Left ventricle myocardium inferior (tissue), 1 donor: ENCODE measurements around the gene ULBP1. TPM values are rescaled to one million over a fixed set of nuclear protein-coding genes. Genes with fewer than 3 reads are reported as not detected.
"Not testable (repeated sequence)": the region's sequence is repeated elsewhere in the genome, so short reads cannot be mapped to it uniquely, and the experiment has no call there.

ENCODE experiments used
- DNase-seq: peaks from one replicate; pipeline ENCODE4 v3.0.0-alpha.2; 2020
- H3K27ac ChIP-seq: fragments of 200-600 bp; replicated peaks from 2 replicates; pipeline ENCODE4 v1.8.0; 2021
- H3K27me3 ChIP-seq: fragments of 200-600 bp; 2 replicates; pipeline ENCODE4 v1.8.0; 2021; ENCODE audit warnings: low read depth
- H3K36me3 ChIP-seq: fragments of 200-600 bp; 2 replicates; pipeline ENCODE4 v1.8.0; 2021
- H3K4me1 ChIP-seq: fragments of 200-600 bp; 2 replicates; pipeline ENCODE4 v1.8.0; 2021
- H3K4me3 ChIP-seq: fragments of 200-600 bp; 2 replicates; pipeline ENCODE4 v1.8.0; 2021; ENCODE audit warnings: mild to moderate bottlenecking, moderate library complexity
- H3K9me3 ChIP-seq: fragments of 200-600 bp; replicated peaks from 2 replicates; pipeline ENCODE4 v1.8.0; 2021
- CTCF ChIP-seq: fragments of 200-600 bp; IDR thresholded peaks from 2 replicates; pipeline ENCODE4 v1.8.0; 2021; ENCODE audit warnings: antibody characterized with exemption, mild to moderate bottlenecking, borderline replicate concordance
- intact Hi-C: fragments of 100-400 bp; cut with micrococcal nuclease; formaldehyde crosslinking; loops from one replicate; pipeline ENCODE4 v1.11.0; 2022
- total RNA-seq: library from RNA; stranded (reverse); fragmentation: NEBNext Ultra II Directional; extraction: Animal tissue kit (Norgen Biotek cat#: 25700); gene quantifications from one replicate; pipeline ENCODE4 v1.2.1, GENCODE V29; 2021
- donor health status: DM: no; HTN: yes; CAD: no; lungs with severe emphysema.

Gene ULBP1
- total RNA-seq, 1 donor from 2014 or later: 0.38 TPM

DNA sequence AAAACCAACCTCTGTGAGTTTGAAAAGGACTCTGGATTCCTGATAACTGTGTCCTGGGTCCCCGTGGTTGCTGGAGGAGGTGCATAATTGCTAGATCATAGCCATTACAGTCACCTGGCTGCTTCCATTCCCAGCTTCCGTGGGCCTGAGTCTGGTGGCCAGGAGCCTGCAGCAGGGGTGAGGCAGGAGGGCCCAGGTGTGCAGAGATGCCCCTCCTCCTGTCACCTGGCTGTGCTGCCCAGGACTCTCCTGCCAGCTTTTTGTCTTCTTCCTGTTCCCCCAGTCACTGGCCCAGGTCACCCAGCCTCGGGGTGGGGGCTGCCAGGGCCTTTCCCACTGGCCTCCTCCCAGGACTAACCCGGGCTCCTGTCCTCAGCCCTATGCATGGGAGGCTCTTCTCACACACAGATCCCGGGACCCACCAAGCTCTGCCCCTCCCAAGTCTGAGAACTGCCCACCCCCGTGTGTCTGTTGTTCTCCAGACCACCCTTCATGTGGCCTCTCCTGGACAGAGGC lies 31.6 kb downstream of the ULBP1 start:
- no peaks in the 10 kb centered on the region for H3K9me3 ChIP-seq
- peaks cover 98% of the 10 kb centered on the region for H3K27me3 ChIP-seq
- H3K4me3 ChIP-seq: no peak overlapping the region
- H3K27ac ChIP-seq: no peak overlapping the region
- intact Hi-C loops: no loop called here
- no peaks in the 10 kb centered on the region for H3K36me3 ChIP-seq
- TF ChIP-seq CTCF: no peak
- H3K4me1 ChIP-seq: peaks cover 11% of the 10 kb centered on the region
- DNase-seq: no peak

GRCh38 chr6:149995971-149996370 lies 32.2 kb downstream of the ULBP1 start:
- intact Hi-C loops: no loop called here
- TF ChIP-seq CTCF: no peak
- no peak overlapping the region for H3K27ac ChIP-seq
- no peak overlapping the region for H3K4me3 ChIP-seq
- no peak for DNase-seq
- peaks cover 5% of the 10 kb centered on the region for H3K4me1 ChIP-seq
- peaks cover 93% of the 10 kb centered on the region for H3K27me3 ChIP-seq
- no peaks in the 10 kb centered on the region for H3K9me3 ChIP-seq
- H3K36me3 ChIP-seq: no peaks in the 10 kb centered on the region

DNA sequence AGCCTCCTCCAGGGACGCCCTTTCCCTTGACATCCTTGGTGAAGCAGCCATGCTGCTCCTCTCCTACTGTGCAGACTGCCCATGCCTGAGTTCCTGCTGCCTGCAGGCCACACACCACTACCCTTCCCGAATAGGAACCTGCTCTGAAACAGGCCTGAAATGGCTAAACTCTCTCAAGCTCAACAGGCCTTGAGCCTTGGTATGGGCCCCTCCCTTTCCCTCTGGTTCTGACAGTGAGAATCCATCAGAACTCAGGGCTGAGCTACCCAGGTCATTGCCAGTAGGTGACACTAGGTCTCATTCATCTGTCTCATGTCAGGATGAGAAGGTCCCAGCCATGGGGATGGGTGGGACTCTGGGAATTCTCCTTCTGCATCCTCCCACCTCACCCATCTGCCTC lies 35.9 kb downstream of the ULBP1 start:
- peaks cover 85% of the 10 kb centered on the region for H3K27me3 ChIP-seq
- H3K4me3 ChIP-seq: no peak overlapping the region
- peaks cover 5% of the 10 kb centered on the region for H3K4me1 ChIP-seq
- H3K9me3 ChIP-seq: no peaks in the 10 kb centered on the region
- no peak for TF ChIP-seq CTCF
- DNase-seq: no peak
- intact Hi-C loops: no loop called here
- H3K36me3 ChIP-seq: no peaks in the 10 kb centered on the region
- no peak overlapping the region for H3K27ac ChIP-seq

DNA sequence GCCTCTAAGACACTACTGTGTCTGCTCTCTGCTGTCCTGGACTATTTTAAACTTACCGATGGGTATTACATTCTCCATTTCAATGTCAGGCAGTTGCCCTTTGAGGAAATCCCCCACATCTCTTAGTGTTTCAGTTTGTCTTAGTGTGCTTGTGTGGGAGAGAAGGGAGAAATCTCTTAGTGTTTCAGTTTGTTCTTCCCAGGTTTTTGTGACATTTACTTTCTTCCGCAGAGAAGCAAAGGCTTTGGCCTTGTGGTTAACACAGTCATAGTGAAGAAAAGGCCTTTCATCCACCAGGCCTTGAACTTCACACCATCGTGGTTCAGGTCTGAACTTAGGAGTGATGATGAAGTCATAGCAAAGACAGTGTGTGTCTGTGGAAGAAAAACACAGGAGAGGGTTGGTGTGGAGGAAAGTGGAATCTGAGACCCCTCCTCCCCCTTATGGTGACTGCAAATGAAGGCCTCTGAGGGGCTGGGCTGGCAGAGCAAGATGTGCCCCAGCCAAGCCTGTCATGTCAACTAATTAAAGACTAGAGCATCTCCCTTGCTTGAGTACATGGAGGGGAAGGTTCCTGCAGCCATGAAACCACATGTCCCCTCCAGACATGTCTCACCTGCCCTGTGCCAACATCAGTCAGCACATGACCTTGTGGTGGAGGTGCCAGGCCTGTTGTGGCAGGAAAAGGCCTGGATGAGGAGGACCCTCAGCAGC lies 37.7 kb downstream of the ULBP1 start:
- no peak for DNase-seq
- no peak overlapping the region for H3K4me3 ChIP-seq
- no peaks in the 10 kb centered on the region for H3K36me3 ChIP-seq
- H3K27ac ChIP-seq: no peak overlapping the region
- intact Hi-C loops: no loop called here
- H3K9me3 ChIP-seq: no peaks in the 10 kb centered on the region
- H3K4me1 ChIP-seq: peaks cover 18% of the 10 kb centered on the region
- H3K27me3 ChIP-seq: peaks cover 80% of the 10 kb centered on the region
- TF ChIP-seq CTCF: no peak

- no peak for TF ChIP-seq CTCF
- intact Hi-C loops: no loop called here
- no peak overlapping the region for H3K27ac ChIP-seq
- no peak for DNase-seq
- H3K27me3 ChIP-seq: peaks cover 80% of the 10 kb centered on the region
- no peaks in the 10 kb centered on the region for H3K9me3 ChIP-seq
- no peaks in the 10 kb centered on the region for H3K36me3 ChIP-seq
- H3K4me1 ChIP-seq: peaks cover 18% of the 10 kb centered on the region
- H3K4me3 ChIP-seq: no peak overlapping the region
These were observed 39.0 kb downstream of the ULBP1 start for GRCh38 chr6:150002710-150003109.

DNA sequence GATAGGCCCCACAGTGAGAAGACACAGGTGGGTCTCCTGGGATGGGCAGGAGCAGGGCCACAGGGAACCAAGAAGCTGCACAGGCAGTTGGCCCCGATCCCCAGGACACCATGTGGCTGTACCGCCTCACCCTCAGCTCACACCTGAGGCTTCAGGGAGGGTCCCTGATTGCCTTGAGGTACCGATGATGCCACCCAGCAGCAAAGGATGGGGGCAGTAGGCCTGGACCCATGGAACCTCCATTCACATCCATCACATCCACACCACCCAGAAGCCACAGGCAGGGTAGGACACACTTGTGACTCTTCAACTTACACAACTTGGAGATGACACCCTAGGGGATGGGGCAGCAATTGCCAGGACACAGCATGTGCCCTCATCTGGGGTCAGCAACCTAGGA lies 39.9 kb downstream of the ULBP1 start:
- H3K27ac ChIP-seq, intact Hi-C loops, H3K36me3 ChIP-seq, H3K4me3 ChIP-seq, H3K9me3 ChIP-seq, DNase-seq: not testable (repeated sequence)
- peaks cover 81% of the 10 kb centered on the region for H3K27me3 ChIP-seq
- peaks cover 18% of the 10 kb centered on the region for H3K4me1 ChIP-seq
